ENCODE data around the gene ZC3H14. TPM values are rescaled to one million over a fixed set of nuclear protein-coding genes. Genes with fewer than 3 reads are reported as not detected.

The ZC3H14 gene
- total RNA-seq, 4 donors from 2014 or later, result 62.9 to 93.3 (median 65.9) TPM

DNA sequence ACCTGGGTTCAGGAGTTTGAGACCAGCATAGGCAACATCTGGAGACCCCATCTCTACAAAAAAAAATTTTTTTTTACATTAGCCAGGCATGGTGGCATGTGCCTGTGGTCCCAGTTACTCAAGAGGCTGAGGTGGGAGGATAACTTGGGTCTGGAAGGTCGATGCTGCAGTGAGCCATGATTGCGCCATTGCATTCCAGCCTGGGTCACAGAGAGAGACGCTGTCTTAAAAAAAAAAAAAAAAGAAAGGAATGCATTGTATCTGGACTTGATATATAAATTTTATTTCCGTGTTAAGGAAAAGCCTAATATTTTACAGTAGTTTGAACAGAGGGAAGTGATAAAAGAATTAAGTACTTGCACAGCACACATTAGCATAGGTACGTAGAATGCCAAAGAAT lies 97.2 kb downstream of the ZC3H14 start:
- H3K9me3 ChIP-seq, result no peaks in the 10 kb centered on the region
- no peak for TF ChIP-seq POLR2A (IDR thresholded peaks at IDR 0.05)
- TF ChIP-seq, protein P1, sequence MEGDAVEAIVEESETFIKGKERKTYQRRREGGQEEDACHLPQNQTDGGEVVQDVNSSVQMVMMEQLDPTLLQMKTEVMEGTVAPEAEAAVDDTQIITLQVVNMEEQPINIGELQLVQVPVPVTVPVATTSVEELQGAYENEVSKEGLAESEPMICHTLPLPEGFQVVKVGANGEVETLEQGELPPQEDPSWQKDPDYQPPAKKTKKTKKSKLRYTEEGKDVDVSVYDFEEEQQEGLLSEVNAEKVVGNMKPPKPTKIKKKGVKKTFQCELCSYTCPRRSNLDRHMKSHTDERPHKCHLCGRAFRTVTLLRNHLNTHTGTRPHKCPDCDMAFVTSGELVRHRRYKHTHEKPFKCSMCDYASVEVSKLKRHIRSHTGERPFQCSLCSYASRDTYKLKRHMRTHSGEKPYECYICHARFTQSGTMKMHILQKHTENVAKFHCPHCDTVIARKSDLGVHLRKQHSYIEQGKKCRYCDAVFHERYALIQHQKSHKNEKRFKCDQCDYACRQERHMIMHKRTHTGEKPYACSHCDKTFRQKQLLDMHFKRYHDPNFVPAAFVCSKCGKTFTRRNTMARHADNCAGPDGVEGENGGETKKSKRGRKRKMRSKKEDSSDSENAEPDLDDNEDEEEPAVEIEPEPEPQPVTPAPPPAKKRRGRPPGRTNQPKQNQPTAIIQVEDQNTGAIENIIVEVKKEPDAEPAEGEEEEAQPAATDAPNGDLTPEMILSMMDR (IDR thresholded peaks at IDR 0.05), result no peak
- no peak for DNase-seq
- H3K4me1 ChIP-seq, result no peaks in the 10 kb centered on the region
- no peak overlapping the region for H3K4me3 ChIP-seq
- no peaks in the 10 kb centered on the region for H3K36me3 ChIP-seq
- H3K27me3 ChIP-seq, result no peaks in the 10 kb centered on the region
- H3K27ac ChIP-seq, result no peak overlapping the region

DNA sequence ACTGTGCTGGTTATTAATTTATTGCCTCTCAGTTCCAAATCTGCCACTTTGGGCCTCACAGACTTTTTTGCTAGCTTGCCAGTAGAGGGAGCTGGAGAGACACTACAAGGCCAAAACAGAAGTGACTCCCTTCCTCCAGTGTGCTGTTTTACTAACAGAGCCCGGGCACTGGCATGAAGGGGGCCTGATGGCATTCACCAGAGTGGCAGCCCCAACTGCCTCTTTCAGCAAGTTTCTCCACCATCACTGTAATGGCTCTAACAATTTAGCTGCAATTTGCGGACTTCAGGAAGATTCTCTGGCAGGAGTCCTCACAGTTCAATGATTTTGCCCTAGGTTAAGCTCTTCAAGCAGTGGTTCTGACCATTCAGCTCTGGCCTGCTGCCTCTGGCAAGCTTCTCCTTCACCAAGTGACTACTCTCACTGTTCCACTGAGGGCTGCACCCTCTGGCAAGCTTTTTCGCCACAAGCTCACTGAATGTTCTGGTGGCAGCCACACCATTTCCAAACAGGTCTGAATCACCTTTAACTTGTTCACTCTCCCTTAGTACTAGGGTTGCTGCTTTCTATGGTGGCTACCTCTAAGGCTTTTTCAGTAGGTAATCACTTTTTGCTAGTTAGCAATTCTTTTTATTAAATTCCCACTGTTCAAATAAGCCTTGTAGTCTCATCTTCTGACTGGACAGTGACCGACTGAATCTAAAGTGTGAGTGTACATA lies 104.9 kb downstream of the ZC3H14 start:
- no peak overlapping the region for H3K4me3 ChIP-seq
- no peaks in the 10 kb centered on the region for H3K36me3 ChIP-seq
- no peaks in the 10 kb centered on the region for H3K27me3 ChIP-seq
- no peaks in the 10 kb centered on the region for H3K9me3 ChIP-seq
- peaks cover 0 to 6% (median 0%) of the 10 kb centered on the region in 4 donors for H3K4me1 ChIP-seq
- TF ChIP-seq POLR2A (IDR thresholded peaks at IDR 0.05), result no peak
- TF ChIP-seq, protein P1 (IDR thresholded peaks at IDR 0.05), result peak; percentile 36 to 83 (median 70)
- peak in 2 of 3 donors; percentile 44 to 80 for DNase-seq
- H3K27ac ChIP-seq, result no peak overlapping the region

DNA sequence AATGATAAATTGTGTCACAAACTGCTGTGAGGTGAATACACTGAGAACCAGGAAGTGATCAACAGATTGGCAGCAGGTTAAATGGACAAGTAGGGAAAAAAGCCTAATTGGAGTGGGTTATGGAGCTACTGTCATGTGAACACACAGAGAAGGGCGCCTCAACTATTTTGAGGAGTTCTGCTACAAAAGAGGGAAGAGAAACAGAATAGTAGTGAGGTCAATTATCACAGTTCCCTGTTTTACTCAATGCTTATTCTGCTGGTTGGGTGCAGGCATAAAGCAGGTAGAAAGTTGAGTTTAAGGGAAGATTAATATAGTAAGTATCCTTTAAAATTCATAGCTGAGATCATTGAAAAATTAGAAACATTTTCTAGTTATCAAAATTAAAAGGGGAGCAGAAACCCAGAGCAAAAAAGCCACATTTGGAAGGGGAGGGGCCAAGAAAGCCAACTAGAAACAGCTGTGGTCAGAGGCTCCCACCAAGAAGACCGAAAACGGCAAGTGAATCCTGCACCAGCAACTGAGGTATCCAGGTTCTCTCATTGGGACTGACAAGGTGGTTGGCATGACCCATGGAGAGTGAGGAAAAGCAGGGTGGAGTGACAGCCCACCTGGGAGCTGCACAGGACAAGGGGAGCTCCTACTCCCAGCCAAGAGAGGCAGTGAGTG lies 105.7 kb downstream of the ZC3H14 start:
- DNase-seq, result no peak
- no peaks in the 10 kb centered on the region for H3K9me3 ChIP-seq
- peaks cover 0 to 6% (median 0%) of the 10 kb centered on the region in 4 donors for H3K4me1 ChIP-seq
- no peaks in the 10 kb centered on the region for H3K27me3 ChIP-seq
- H3K27ac ChIP-seq, result no peak overlapping the region
- H3K36me3 ChIP-seq, result no peaks in the 10 kb centered on the region
- TF ChIP-seq, protein P1 (IDR thresholded peaks at IDR 0.05), result no peak
- no peak for TF ChIP-seq POLR2A (IDR thresholded peaks at IDR 0.05)
- no peak overlapping the region for H3K4me3 ChIP-seq

DNA sequence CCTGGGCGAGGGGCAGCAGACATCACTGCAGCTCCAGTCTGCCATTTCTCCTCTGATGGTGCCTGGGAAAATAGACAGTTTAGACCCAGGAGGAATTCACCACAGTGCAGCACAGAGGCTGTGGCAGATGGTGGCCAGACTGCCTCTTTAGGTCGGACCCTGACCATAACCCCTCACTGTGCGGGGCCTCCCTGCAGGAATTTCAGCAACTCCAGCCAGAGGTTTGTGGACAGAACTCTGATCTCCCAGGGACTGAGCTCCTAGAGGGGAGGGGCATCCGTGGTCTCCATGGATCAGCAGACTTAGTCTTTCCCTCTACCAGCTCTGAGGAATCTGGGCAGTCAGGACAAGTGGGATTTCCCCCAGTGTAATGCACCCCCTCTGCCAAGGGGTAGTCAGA lies 106.5 kb downstream of the ZC3H14 start:
- Histone ChIP-seq H3K27me3 (no peaks in the 10 kb centered on the region), H3K4me1 (peaks cover 0 to 6% (median 0%) of the 10 kb centered on the region in 4 donors), H3K9me3 (no peaks in the 10 kb centered on the region), H3K36me3 (no peaks in the 10 kb centered on the region), H3K4me3 (no peak overlapping the region), H3K27ac (no peak overlapping the region)
- no peak for DNase-seq
- TF ChIP-seq, protein P1 (IDR thresholded peaks at IDR 0.05), result no peak
- TF ChIP-seq POLR2A (IDR thresholded peaks at IDR 0.05), result no peak

Small RNA genes lying within 50 kb of the gene (small RNA-seq; reads per million reads assigned to genes)
- 0 reads per million in 2 donors for gene RNU4-22P

Other genes starting within 250 kb of the ZC3H14 start
- 1 to 10 TPM in 3 of 4 donors, under 1 TPM in 1; 0.70 to 9.9 (median 5.2) TPM for gene KCNK10, start 239.8 kb upstream of the ZC3H14 start, total RNA-seq
- 10 to 100 TPM in 1 of 4 donors, 1 to 10 TPM in 3; 2.6 to 27.2 (median 9.0) TPM for gene SPATA7, start 177.4 kb upstream of the ZC3H14 start, total RNA-seq
- gene PTPN21, start 8.0 kb upstream of the ZC3H14 start, total RNA-seq, result 10 to 100 TPM; 15.7 to 20.8 (median 17.6) TPM
- 1 to 10 TPM in 2 of 4 donors, under 1 TPM in 2; 0.35 to 3.3 (median 1.3) TPM for gene EML5, start 229.9 kb downstream of the ZC3H14 start, total RNA-seq

All from Peyer's patch (tissue), 4 donors.